SK-N-SH treated with all-trans-retinoic acid at 6 μM for 48 hours (cell line): ENCODE data around the gene TMPRSS6.

ENCODE experiments used
- ATAC-seq: fragments of 200-7000 bp; cut with Tn5 transposase; 3 replicates; pipeline ENCODE4 v1.9.1; 2020; ENCODE audit warnings: mild to moderate bottlenecking, moderate library complexity
- ARNTL ChIP-seq: fragments of 450-650 bp; formaldehyde crosslinking; IDR thresholded peaks from 2 replicates; pipeline ENCODE4 v1.5.0; 2020; ENCODE audit warnings: low read depth, mild to moderate bottlenecking, moderate library complexity, borderline replicate concordance
- BACH2 ChIP-seq: fragments of 250-450 bp; sonication (Bioruptor Pico); IDR thresholded peaks from 2 replicates; pipeline ENCODE4 v1.9.0; 2021; ENCODE audit warnings: mild to moderate bottlenecking, borderline replicate concordance
- CSDC2 ChIP-seq: fragments of 250-450 bp; sonication (Bioruptor Pico); IDR thresholded peaks from 2 replicates; pipeline ENCODE4 v1.5.0; 2020; ENCODE audit warnings: mild to moderate bottlenecking, moderate library complexity
- GLIS3 ChIP-seq: fragments of 250-450 bp; sonication (Bioruptor Pico); IDR thresholded peaks from 2 replicates; pipeline ENCODE4 v1.5.0; 2020; ENCODE audit warnings: mild to moderate bottlenecking, moderate library complexity
- ISL1 ChIP-seq: fragments of 250-450 bp; sonication (Bioruptor Pico); IDR thresholded peaks from 2 replicates; pipeline ENCODE4 v2.1.2; 2022; ENCODE audit warnings: mild to moderate bottlenecking, moderate library complexity
- OSR1 ChIP-seq: fragments of 250-450 bp; sonication (Bioruptor Pico); IDR thresholded peaks from 2 replicates; pipeline ENCODE4 v1.8.0; 2022; ENCODE audit warnings: moderate library complexity, mild to moderate bottlenecking, inconsistent platforms
- PPARA ChIP-seq: fragments of 250-450 bp; sonication (Bioruptor Pico); IDR thresholded peaks from 2 replicates; pipeline ENCODE4 v1.5.0; 2020; ENCODE audit warnings: mild to moderate bottlenecking, borderline replicate concordance
- RARB ChIP-seq: fragments of 250-450 bp; sonication (Bioruptor Pico); IDR thresholded peaks from 2 replicates; pipeline ENCODE4 v1.8.0; 2021; ENCODE audit warnings: mild to moderate bottlenecking, moderate library complexity
- SNAI2 ChIP-seq: fragments of 250-450 bp; sonication (Bioruptor Pico); IDR thresholded peaks from 2 replicates; pipeline ENCODE4 v1.5.0; 2020; ENCODE audit warnings: mild to moderate bottlenecking, moderate library complexity
- TCF4 ChIP-seq: fragments of 250-450 bp; sonication (Bioruptor Pico); IDR thresholded peaks from 2 replicates; pipeline ENCODE4 v1.8.0; 2021; ENCODE audit warnings: mild to moderate bottlenecking, moderate library complexity, borderline replicate concordance
- TOX ChIP-seq: fragments of 250-450 bp; sonication (Bioruptor Pico); IDR thresholded peaks from 2 replicates; pipeline ENCODE4 v1.8.0; 2021; ENCODE audit warnings: mild to moderate bottlenecking, moderate library complexity, borderline replicate concordance
- ZC3H10 ChIP-seq: fragments of 250-450 bp; sonication (Bioruptor Pico); IDR thresholded peaks from 2 replicates; pipeline ENCODE4 v1.5.1; 2021; ENCODE audit warnings: mild to moderate bottlenecking, moderate library complexity
- ZFP3 ChIP-seq: fragments of 250-450 bp; sonication (Bioruptor Pico); IDR thresholded peaks from 2 replicates; pipeline ENCODE4 v1.5.0; 2020; ENCODE audit warnings: mild to moderate bottlenecking, moderate library complexity
- ZFP30 ChIP-seq: fragments of 450-650 bp; formaldehyde crosslinking; IDR thresholded peaks from 2 replicates; pipeline ENCODE4 v1.5.0; 2022; ENCODE audit warnings: mild to moderate bottlenecking, moderate library complexity
- ZNF565 ChIP-seq: fragments of 450-650 bp; formaldehyde crosslinking; conservative IDR thresholded peaks from 2 replicates; pipeline ENCODE4 v1.5.0; 2020; ENCODE audit warnings: low read depth, mild to moderate bottlenecking, moderate library complexity
- ZNF8 ChIP-seq: fragments of 450-650 bp; formaldehyde crosslinking; IDR thresholded peaks from 2 replicates; pipeline ENCODE4 v1.5.0; 2020; ENCODE audit warnings: mild to moderate bottlenecking, moderate library complexity
- TF ChIP-seq, protein P1 (sequence below): fragments of 250-450 bp; sonication (Bioruptor Pico); IDR thresholded peaks from 2 replicates; pipeline ENCODE4 v1.8.0; 2020; ENCODE audit warnings: mild to moderate bottlenecking, moderate library complexity, borderline replicate concordance
- TF ChIP-seq, protein P2 (sequence below): fragments of 250-450 bp; sonication (Bioruptor Pico); IDR thresholded peaks from 2 replicates; pipeline ENCODE4 v1.8.0; 2021; ENCODE audit warnings: low read depth, mild to moderate bottlenecking, moderate library complexity, borderline replicate concordance
- TF ChIP-seq, protein P3 (sequence below): fragments of 250-450 bp; sonication (Bioruptor Pico); IDR thresholded peaks from 2 replicates; pipeline ENCODE4 v1.5.0; 2020; ENCODE audit warnings: mild to moderate bottlenecking, moderate library complexity
- TF ChIP-seq, protein P4 (sequence below): fragments of 250-450 bp; sonication (Bioruptor Pico); IDR thresholded peaks from 2 replicates; pipeline ENCODE4 v1.5.1; 2021; ENCODE audit warnings: mild to moderate bottlenecking, moderate library complexity

Gene TMPRSS6

GRCh38 chr22:37019309-37020191, 90.0 kb downstream of the TMPRSS6 start, which contains the start of the genes MPST and TST:
Gene MPST, plus strand, starts transcription at chr22:37019742. Its CDS starts 95 bp downstream, at chr22:37019837.
Gene TST, minus strand, starts transcription at chr22:37019447. Its CDS starts 715 bp downstream, at chr22:37018732.
- no peak for TF ChIP-seq ZFP30
- TF ChIP-seq, protein P1, sequence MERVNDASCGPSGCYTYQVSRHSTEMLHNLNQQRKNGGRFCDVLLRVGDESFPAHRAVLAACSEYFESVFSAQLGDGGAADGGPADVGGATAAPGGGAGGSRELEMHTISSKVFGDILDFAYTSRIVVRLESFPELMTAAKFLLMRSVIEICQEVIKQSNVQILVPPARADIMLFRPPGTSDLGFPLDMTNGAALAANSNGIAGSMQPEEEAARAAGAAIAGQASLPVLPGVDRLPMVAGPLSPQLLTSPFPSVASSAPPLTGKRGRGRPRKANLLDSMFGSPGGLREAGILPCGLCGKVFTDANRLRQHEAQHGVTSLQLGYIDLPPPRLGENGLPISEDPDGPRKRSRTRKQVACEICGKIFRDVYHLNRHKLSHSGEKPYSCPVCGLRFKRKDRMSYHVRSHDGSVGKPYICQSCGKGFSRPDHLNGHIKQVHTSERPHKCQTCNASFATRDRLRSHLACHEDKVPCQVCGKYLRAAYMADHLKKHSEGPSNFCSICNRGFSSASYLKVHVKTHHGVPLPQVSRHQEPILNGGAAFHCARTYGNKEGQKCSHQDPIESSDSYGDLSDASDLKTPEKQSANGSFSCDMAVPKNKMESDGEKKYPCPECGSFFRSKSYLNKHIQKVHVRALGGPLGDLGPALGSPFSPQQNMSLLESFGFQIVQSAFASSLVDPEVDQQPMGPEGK (CRISPR knock-in tag): no peak
- TF ChIP-seq GLIS3 (CRISPR knock-in tag): no peak
- no peak for TF ChIP-seq BACH2 (CRISPR knock-in tag)
- TF ChIP-seq, protein P2, sequence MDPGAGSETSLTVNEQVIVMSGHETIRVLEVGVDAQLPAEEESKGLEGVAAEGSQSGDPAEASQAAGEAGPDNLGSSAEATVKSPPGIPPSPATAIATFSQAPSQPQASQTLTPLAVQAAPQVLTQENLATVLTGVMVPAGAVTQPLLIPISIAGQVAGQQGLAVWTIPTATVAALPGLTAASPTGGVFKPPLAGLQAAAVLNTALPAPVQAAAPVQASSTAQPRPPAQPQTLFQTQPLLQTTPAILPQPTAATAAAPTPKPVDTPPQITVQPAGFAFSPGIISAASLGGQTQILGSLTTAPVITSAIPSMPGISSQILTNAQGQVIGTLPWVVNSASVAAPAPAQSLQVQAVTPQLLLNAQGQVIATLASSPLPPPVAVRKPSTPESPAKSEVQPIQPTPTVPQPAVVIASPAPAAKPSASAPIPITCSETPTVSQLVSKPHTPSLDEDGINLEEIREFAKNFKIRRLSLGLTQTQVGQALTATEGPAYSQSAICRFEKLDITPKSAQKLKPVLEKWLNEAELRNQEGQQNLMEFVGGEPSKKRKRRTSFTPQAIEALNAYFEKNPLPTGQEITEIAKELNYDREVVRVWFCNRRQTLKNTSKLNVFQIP (CRISPR knock-in tag): no peak
- TF ChIP-seq, protein P3, sequence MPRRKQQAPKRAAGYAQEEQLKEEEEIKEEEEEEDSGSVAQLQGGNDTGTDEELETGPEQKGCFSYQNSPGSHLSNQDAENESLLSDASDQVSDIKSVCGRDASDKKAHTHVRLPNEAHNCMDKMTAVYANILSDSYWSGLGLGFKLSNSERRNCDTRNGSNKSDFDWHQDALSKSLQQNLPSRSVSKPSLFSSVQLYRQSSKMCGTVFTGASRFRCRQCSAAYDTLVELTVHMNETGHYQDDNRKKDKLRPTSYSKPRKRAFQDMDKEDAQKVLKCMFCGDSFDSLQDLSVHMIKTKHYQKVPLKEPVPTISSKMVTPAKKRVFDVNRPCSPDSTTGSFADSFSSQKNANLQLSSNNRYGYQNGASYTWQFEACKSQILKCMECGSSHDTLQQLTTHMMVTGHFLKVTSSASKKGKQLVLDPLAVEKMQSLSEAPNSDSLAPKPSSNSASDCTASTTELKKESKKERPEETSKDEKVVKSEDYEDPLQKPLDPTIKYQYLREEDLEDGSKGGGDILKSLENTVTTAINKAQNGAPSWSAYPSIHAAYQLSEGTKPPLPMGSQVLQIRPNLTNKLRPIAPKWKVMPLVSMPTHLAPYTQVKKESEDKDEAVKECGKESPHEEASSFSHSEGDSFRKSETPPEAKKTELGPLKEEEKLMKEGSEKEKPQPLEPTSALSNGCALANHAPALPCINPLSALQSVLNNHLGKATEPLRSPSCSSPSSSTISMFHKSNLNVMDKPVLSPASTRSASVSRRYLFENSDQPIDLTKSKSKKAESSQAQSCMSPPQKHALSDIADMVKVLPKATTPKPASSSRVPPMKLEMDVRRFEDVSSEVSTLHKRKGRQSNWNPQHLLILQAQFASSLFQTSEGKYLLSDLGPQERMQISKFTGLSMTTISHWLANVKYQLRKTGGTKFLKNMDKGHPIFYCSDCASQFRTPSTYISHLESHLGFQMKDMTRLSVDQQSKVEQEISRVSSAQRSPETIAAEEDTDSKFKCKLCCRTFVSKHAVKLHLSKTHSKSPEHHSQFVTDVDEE: no peak
- TF ChIP-seq OSR1 (CRISPR knock-in tag): no peak
- TF ChIP-seq, protein P4, sequence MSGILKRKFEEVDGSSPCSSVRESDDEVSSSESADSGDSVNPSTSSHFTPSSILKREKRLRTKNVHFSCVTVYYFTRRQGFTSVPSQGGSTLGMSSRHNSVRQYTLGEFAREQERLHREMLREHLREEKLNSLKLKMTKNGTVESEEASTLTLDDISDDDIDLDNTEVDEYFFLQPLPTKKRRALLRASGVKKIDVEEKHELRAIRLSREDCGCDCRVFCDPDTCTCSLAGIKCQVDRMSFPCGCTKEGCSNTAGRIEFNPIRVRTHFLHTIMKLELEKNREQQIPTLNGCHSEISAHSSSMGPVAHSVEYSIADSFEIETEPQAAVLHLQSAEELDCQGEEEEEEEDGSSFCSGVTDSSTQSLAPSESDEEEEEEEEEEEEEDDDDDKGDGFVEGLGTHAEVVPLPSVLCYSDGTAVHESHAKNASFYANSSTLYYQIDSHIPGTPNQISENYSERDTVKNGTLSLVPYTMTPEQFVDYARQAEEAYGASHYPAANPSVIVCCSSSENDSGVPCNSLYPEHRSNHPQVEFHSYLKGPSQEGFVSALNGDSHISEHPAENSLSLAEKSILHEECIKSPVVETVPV (CRISPR knock-in tag): no peak
- TF ChIP-seq TOX (CRISPR knock-in tag): no peak
- no peak for TF ChIP-seq ARNTL
- no peak for TF ChIP-seq ISL1 (CRISPR knock-in tag)
- no peak for TF ChIP-seq ZNF565 (CRISPR knock-in tag)
- no peak for TF ChIP-seq CSDC2
- ATAC-seq: peak; percentile 91

- TF ChIP-seq, protein P4 (CRISPR knock-in tag): no peak
- TF ChIP-seq PPARA (CRISPR knock-in tag): no peak
- TF ChIP-seq GLIS3 (CRISPR knock-in tag): no peak
- TF ChIP-seq, protein P1 (CRISPR knock-in tag): no peak; the same call in 1 of the 2 replicates
- no peak for TF ChIP-seq TCF4
- no peak for TF ChIP-seq ZNF8 (CRISPR knock-in tag)
- no peak for TF ChIP-seq ZFP3 (CRISPR knock-in tag)
- no peak for TF ChIP-seq SNAI2 (CRISPR knock-in tag)
- no peak for TF ChIP-seq ISL1 (CRISPR knock-in tag)
- TF ChIP-seq ZC3H10 (CRISPR knock-in tag): no peak
- no peak for TF ChIP-seq OSR1 (CRISPR knock-in tag)
- TF ChIP-seq RARB: no peak
- TF ChIP-seq, all 23 proteins: peak for 0
- peak; percentile 56 for ATAC-seq
These were observed 90.7 kb downstream of the TMPRSS6 start for GRCh38 chr22:37018815-37019308.
